ENCODE measurements around the gene SMIM32.

- TF ChIP-seq CTCF (IDR thresholded peaks at IDR 0.05) = no peak
- TF ChIP-seq EZH2 (IDR thresholded peaks at IDR 0.05) = no peak
- no peak for TF ChIP-seq EZH2phosphoT487 (IDR thresholded peaks at IDR 0.05)
These were observed 9.7 kb upstream of the SMIM32 start for GRCh38 chr5:136202469-136203205.

Measured in neural progenitor cell (in vitro differentiated cells).